GM12891 (cell line): ENCODE measurements around the gene RDH13.

ENCODE experiments used
- DNase-seq: peaks from one replicate; pipeline ENCODE4 v3.0.0; 2011; ENCODE audit warnings: low spot score; ENCODE audit not compliant: insufficient read length
- FAIRE-seq: peaks from 2 replicates; lab custom pipeline; 2011; peaks lifted over from hg19 to GRCh38; lab: Jason Lieb, UNC
- PAX5 ChIP-seq: IDR thresholded peaks from 2 replicates; pipeline ENCODE4 v1.6.1; 2011; ENCODE audit warnings: low read length, moderate library complexity, mild to moderate bottlenecking; ENCODE audit not compliant: insufficient read depth, severe bottlenecking
- POLR2A ChIP-seq: IDR thresholded peaks from 2 replicates; pipeline ENCODE4 v1.6.1; 2011; ENCODE audit warnings: low read depth, low read length, control low read depth
- POLR2AphosphoS5 ChIP-seq: IDR thresholded peaks from 2 replicates; pipeline ENCODE4 v1.6.1; 2011; ENCODE audit warnings: low read depth, low read length, control low read depth
- POU2F2 ChIP-seq: IDR thresholded peaks from 2 replicates; pipeline ENCODE4 v1.6.1; 2011; ENCODE audit warnings: low read depth, mild to moderate bottlenecking, control low read depth, low read length, moderate library complexity
- SPI1 ChIP-seq: IDR thresholded peaks from 2 replicates; pipeline ENCODE4 v1.6.1; 2011; ENCODE audit warnings: low read depth, low read length, control low read depth
- TAF1 ChIP-seq: IDR thresholded peaks from 2 replicates; pipeline ENCODE4 v1.6.1; 2011; ENCODE audit warnings: low read depth, low read length, control low read depth

Gene RDH13

DNA sequence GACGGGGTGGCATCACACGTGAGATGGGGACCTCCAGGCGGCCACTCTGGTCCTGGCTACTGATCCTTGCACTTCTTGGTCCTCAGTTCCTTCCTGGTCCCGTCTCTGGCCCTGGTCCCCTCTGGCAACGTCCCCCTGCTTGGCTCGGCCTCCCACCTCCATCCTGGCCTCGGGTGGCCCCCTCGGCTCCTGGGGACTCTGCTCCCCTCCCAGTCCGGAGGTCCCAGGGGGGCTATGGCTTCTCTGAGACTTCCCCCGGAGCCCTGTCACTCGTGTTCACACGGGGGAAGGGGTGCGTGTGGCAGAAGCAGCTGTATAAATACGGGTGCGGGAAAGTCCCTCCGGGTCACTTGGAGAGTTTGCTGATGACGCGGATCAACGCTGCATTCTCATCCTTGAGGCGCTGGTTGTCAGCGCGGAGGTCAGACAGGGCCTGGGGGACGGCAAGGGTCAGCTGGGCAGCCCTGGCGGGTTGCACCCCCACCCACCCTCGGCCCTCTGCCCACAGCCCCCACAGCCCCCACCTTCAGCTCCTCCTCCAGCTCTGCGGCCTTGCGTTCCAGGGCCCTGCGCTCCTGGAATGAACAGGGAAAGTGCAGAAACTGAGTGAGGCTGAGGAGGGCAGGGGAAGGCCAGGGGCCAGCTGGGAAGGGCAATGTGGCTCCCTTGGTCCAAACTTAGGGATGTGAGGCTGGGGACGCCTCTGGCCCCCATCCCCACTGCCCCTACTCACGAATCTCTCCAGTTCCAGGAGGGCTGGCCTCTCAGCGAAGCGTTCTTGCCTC, 28.4 kb upstream of the RDH13 start:
- TF ChIP-seq POU2F2 (no peak), TAF1 (no peak), SPI1 (no peak), POLR2AphosphoS5 (no peak), POLR2A (no peak), PAX5 (no peak)
- DNase-seq: no peak
- FAIRE-seq: no peak

DNA sequence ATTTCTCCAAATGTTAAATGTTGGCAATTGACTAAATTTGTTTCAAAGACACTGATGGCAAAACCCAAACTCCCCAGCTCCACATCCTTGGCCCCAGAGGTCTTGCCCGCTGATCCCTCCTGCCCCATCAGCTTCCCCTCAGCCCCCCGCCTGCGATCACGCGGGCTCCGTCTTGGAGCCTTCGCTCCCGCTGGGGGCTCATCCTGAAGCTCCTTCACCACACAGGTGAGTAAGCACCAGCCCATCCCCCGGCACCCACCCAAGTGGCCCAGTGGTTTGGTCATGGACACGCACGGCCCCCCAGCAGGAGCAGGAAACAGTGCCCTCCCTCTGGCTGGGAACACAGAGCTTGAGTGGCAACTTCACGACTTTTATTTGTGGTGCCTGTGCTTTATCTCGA, 27.6 kb upstream of the RDH13 start:
- FAIRE-seq: no peak
- no peak for DNase-seq

DNA sequence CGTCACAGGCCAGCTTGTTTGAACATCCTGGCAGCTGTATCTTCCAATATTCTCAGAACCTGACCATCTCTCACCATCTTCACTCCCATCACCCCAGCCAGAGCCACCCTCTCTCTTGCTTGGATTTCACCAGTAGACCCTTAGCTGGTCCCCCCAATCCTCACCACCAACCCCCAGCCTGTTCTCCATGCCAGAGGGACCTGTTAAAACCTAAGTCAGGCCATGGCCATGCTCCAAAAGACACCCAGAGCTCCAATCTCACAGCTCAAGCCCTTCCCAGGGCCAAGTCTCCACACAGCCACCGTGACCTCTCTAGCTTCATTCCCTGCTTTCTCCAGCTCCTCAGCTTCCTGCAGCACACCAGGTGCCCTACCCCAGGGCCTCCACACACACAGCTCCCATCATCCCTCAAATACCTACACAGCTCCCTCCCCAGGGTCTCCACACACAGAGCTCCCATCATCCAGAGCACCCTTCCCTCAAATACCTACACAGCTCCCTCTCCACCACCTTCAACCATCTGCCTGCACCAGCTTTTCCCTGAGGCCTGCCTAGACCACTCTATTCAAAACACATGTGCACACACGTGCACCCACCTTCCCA, 26.5 kb upstream of the RDH13 start:
- FAIRE-seq (no peak), DNase-seq (no peak)
- TF ChIP-seq PAX5: no peak
- no peak for TF ChIP-seq TAF1
- no peak for TF ChIP-seq POLR2AphosphoS5

More for the DNA sequence above, 27.6 kb upstream of the RDH13 start:
- TF ChIP-seq TAF1: no peak
- no peak for TF ChIP-seq POU2F2
- TF ChIP-seq POLR2AphosphoS5: no peak
- TF ChIP-seq POLR2A: no peak
- TF ChIP-seq SPI1: no peak

DNA sequence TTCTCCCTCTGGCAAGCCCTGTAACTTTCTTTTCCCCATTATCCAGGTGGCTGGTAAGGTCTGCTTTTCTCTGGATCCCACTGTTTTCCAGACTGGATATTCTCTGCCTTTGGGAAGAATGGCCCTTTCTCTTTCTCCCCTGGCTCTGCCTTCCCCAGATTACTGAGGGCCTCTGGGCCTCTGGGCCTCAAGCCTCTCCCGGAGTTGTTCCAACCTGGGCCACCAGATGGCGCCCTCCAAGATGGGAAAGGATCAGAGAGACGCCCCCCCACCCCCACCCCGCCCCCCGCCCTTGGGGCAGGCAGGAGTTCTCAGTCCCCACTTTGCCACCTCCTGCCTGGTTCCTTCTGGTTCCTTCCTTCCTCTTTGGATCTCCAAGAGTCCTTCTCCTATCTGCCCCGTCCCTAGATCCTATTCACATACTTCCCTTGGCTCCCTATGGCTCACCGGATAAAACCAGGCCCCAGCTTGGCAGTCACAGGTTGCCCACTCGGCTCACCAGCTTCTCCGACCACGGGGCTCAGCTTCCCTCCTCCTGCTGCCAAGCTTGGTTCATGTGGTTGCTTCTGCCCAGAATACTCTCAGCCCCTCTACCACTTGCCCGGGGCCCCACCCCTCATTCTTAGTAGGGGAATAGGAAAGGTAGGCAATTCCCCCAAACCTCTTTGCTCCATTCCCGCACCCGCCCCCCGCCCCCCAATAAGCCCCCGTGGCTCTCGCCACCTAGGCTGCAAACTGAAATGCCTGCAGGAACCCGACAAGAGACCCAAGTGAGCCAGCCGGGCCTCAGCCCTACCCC, 25.8 kb upstream of the RDH13 start:
- DNase-seq (peak; percentile 80), FAIRE-seq (no peak)
- TF ChIP-seq POU2F2 (no peak), PAX5 (no peak), SPI1 (no peak), POLR2A (no peak), TAF1 (no peak), POLR2AphosphoS5 (no peak)

DNA sequence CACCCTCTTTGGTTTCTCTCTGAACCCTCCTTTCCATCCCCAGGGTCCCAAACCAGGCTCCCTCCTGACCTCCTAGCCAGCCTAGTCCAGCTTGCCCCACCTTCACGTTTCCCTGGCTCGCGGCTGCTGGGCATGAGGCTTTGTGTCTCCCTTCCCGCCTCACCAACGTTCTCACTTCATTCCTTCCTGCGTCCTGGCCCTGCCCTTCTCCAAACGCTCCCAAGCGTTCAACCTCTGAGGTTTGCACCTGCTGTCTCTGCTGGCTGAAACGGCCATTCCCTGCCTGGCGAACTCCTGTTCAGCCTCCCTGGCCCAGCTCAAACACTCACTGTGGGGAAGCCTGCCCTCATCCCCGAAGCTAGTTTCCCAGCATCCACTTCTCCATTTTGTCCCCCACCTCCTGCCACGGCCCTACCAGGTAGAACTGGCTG, 25.1 kb upstream of the RDH13 start:
- no peak for TF ChIP-seq POLR2A
- no peak for TF ChIP-seq SPI1
- no peak for TF ChIP-seq POU2F2
- no peak for TF ChIP-seq POLR2AphosphoS5
- TF ChIP-seq TAF1: no peak
- TF ChIP-seq PAX5: no peak
- FAIRE-seq (no peak), DNase-seq (no peak)

DNA sequence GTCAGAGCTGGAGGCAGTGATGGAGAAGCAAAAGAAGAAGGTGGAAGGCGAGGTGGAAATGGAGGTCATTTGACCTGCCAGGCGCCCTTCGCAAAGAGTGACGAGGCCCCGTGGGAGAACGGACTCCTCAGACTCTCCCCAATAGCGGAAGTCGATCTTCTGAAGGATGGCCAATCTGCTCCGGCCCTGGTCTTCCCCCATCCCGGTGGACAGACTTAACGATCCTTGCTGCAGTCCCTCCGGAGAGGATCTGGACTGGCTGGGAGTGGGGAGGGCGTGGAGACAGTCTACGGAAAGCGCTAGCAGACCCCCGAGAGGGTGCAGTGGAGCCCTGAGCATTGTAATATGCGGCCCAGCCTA, 24.6 kb upstream of the RDH13 start:
- no peak for DNase-seq
- TF ChIP-seq POLR2AphosphoS5 (no peak), POU2F2 (no peak), POLR2A (no peak), PAX5 (no peak), SPI1 (no peak), TAF1 (no peak)
- no peak for FAIRE-seq

DNA sequence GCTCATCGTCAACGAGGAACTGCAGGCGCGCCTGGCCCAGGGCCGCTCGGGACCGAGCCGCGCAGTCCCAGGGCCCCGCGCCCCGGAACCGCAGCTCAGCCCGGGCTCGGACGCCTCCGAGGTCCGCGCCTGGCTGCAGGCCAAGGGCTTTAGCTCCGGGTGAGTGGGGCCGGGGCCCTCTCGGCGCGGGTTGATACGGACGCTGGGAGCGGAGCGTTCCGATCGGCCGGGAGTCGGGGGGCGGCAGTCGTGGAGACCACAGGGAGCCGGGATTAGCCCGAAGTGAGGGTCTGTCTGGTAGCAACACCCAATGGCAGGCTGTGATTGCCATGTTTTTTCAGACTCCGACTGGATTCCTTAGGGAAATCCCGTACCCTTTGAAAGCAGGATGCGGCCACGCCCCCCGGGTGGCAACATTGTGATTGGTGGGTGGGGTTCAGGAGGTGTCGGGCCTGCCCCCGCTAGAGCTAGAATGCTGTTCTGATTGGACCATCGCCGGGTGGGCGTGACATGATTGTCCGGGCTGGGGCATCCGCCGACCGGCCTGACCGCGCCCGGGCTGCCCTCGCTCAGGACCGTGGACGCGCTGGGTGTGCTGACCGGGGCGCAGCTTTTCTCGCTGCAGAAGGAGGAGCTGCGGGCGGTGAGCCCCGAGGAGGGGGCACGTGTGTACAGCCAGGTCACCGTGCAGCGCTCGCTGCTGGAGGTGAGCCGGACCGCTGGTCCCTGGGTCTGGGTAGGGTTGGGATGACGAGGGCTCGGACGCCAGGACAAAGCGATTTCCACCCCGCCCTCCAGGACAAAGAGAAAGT, 24.0 kb upstream of the RDH13 start:
- FAIRE-seq: peak; percentile 69
- TF ChIP-seq SPI1: no peak
- DNase-seq: peak; percentile 73

DNA sequence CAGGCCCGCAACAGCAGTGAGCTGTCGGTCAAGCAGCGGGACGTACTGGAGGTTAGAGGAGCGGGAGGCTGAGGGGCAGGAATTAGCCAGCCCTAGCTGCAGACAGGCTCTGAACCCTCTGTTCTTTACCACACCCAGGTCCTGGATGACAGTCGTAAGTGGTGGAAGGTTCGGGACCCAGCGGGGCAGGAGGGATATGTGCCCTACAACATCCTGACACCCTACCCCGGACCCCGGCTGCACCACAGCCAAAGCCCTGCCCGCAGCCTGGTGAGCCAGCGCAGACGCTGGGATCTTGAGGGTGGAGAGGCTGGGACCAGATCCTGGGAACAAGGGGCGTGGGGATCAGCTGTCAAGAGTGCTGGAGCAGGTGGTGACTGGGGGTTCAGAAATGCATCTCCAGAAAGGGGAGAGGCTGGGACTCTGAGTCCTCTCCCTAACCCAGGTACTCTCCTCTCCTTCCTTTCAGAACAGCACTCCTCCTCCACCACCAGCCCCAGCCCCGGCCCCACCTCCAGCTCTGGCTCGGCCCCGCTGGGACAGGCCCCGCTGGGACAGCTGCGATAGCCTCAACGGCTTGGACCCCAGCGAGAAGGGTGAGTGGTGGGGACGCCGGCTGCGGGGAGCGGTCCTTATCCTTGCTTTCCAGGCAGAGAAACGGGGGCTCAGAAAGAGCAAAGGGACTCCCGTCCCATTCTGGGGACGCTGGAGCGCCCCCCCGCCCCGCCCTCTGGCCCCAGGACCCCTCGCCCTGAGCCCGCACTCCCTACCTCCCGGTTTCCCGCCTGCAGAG, 23.2 kb upstream of the RDH13 start:
- DNase-seq (no peak), FAIRE-seq (peak; percentile 62)
- TF ChIP-seq PAX5 (no peak), TAF1 (no peak)
